Measurements from ENCODE around the gene TNXB. TPM values are rescaled to one million over a fixed set of nuclear protein-coding genes. Genes with fewer than 3 reads are reported as not detected.
A peak's percentile ranks its signal among the peaks of the same experiment; 100 is the strongest.

Gene TNXB
- total RNA-seq, 2 experiments from 2014 or later: 0.43 to 1.2 TPM

DNA sequence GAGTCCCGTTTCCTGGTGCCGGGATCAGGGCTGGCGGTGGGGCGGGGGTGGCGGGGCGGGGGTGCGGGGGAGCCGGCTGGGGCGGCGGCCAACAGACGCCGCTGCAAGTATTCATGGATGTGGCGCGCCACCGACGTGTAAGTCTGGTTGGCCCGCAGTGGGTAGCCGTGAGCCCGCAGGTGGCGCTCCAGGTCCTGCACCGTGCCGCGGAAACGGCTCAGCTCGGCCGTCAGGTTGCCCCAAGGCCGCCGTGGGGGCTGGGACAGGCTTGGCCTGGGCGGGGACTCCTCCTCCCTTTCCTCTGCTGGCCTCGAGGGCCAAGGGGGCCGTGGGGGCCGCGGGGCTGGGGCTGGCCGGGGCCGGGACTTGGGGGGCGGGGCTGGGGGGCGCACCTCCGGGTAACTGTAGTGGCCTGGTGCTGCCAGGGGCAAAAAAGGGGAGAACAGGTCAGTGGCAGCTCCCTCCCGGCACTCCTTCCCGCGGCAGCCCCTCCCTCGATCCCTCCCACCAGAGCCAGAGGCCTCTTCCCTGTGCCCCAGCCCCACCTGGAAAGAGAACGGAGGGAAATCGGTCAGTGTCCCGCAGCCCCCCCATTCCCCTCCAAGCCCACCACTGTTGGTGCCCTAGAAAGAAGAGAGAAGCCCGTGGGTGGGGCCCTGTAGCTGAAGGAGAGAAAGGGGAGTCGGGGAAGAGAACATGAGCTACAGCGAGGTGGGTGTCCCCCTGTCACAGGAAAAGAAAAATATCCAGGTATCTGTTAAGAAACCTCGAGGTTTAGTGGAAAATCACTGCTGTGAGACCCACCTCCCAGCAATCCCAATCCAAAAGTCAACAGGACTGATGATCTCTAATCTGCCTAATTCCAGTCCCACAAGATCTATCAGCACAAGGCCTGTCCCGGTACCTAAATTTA, 21.3 kb downstream of the TNXB start:
- DNase-seq: peak; percentile 79

GRCh38 chr6:32086661-32087573, 22.2 kb downstream of the TNXB start:
- Mint-ChIP-seq H3K4me3 (no peak overlapping the region), H3K9me3 (no peaks in the 10 kb centered on the region), H3K4me1 (peaks cover 11% of the 10 kb centered on the region), H3K27me3 (peaks cover 58% of the 10 kb centered on the region), H3K27ac (no peak overlapping the region), H3K36me3 (no peaks in the 10 kb centered on the region)
- DNase-seq: peak; percentile 55

More for the DNA sequence above, 21.3 kb downstream of the TNXB start:
- H3K27ac Mint-ChIP-seq: no peak overlapping the region
- H3K4me1 Mint-ChIP-seq: peaks cover 11% of the 10 kb centered on the region
- H3K9me3 Mint-ChIP-seq: no peaks in the 10 kb centered on the region
- no peak overlapping the region for H3K4me3 Mint-ChIP-seq
- no peaks in the 10 kb centered on the region for H3K36me3 Mint-ChIP-seq
- peaks cover 62% of the 10 kb centered on the region for H3K27me3 Mint-ChIP-seq

GRCh38 chr6:32085759-32086459, 23.2 kb downstream of the TNXB start:
- no peak for DNase-seq
- Mint-ChIP-seq H3K4me3 (no peak overlapping the region), H3K27ac (no peak overlapping the region), H3K36me3 (no peaks in the 10 kb centered on the region), H3K4me1 (peaks cover 11% of the 10 kb centered on the region), H3K9me3 (no peaks in the 10 kb centered on the region), H3K27me3 (peaks cover 53% of the 10 kb centered on the region)

DNA sequence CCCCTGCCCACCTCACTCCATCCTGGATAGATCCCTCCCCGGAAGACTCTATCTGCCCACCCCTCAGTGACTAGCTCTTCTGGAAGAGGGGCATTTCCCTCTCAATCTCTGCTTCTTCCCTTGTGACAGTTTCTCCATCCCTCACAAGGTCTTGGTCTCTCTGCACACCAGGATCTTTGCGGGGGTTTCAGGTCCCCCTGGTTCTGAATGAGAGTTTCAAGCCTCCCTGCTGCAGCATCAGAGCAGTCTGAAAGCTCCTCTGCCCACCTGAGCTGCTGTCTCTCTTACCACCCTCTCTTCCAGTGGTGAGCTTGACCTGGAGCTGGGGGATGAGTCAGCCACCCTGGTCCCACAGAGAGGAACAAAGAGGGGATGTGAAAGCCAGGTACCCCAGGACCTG, 24.4 kb downstream of the TNXB start:
- no peaks in the 10 kb centered on the region for H3K9me3 Mint-ChIP-seq
- H3K27me3 Mint-ChIP-seq: peaks cover 49% of the 10 kb centered on the region
- H3K4me3 Mint-ChIP-seq: no peak overlapping the region
- peaks cover 11% of the 10 kb centered on the region for H3K4me1 Mint-ChIP-seq
- DNase-seq: no peak
- H3K36me3 Mint-ChIP-seq: no peaks in the 10 kb centered on the region
- no peak overlapping the region for H3K27ac Mint-ChIP-seq

DNA sequence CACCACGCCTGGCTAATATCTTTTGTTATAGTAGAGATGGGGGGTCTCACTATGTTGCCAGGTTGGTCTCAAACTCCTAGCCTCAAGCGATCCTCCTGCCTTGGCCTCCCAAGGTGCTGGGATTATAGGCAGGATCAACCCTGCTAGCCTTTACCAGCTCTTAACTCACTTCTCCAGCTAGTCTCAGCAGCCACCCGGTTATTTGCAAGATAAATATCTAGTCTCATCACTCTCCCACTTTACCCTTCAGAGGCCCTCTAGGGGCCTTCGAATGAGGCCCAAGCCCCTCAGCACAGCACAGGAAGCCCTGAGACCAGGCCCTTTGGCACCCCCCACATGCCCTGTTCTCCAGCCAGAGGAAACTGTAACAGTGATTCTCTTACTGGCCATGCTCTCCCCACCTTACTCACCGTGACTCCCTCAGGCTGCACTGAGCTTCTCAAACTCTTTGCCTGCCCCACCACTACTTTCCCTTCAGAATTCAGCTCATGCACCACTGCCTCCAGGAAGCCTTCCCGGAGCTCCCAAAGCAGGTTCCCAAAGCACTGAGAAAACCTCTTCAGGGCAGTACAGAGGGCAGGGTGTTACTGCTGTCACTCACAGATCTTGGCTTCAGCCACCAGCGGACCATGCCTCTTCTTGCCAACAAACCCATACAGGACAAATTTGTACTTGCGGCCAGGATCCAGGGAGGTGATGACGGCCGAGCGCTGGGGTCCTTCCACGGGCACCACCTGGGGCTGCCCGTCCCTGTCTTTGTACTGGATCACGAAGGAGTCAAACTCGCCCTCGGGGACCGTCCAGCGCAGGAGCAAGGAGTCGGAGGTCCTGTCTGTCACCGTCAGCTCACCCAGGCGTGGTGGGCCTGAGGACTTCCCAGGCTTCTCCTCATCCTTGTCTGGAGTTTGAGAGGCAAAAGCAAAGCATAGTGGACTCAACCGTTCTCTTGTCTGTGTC, 25.0 kb downstream of the TNXB start:
- H3K36me3 Mint-ChIP-seq: no peaks in the 10 kb centered on the region
- H3K27me3 Mint-ChIP-seq: peaks cover 44% of the 10 kb centered on the region
- no peak overlapping the region for H3K4me3 Mint-ChIP-seq
- no peaks in the 10 kb centered on the region for H3K9me3 Mint-ChIP-seq
- H3K27ac Mint-ChIP-seq: no peak overlapping the region
- DNase-seq: no peak
- H3K4me1 Mint-ChIP-seq: peaks cover 11% of the 10 kb centered on the region

DNA sequence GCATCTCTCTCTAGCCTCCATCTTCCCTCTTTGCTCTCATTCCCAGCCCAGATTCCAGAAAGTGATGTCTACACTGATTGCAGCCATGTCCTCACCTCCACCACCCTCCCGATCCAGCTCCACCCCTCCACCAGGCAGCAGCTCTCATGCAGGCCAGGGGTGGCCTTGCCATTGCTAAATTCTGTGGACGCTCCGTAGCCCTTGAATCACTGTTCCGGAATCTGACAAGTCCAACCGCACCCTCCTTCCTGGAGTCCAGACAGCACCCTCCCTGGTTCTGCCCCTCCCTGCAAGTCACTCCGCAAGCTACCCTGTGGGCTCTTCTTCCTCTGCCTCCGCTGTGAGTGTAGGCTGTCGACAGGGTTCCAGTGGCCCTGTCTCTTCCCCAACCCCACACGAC, 26.2 kb downstream of the TNXB start:
- Mint-ChIP-seq H3K27me3 (peaks cover 36% of the 10 kb centered on the region), H3K4me3 (no peak overlapping the region), H3K4me1 (peaks cover 11% of the 10 kb centered on the region), H3K27ac (no peak overlapping the region), H3K36me3 (no peaks in the 10 kb centered on the region), H3K9me3 (no peaks in the 10 kb centered on the region)
- DNase-seq: no peak

DNA sequence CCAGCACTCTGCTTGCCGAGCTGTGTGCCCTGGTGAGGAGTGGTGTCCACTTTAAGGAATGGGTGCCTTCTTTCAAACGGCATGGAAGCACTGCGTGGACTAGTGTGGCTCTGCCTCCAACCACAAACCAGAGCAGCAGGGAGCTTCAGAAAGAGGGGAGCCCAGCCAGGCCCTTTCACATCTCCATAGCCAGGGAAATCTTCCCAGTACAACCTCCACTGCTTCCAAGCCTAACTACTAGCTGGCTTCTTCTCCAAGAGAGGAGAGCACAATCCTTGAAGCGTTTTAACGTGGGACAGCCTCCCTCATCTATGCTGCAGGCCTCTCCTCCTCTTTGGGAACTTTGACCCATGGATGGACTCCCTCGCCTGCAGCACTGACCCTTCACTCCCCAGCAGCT, 26.7 kb downstream of the TNXB start:
- no peak overlapping the region for H3K4me3 Mint-ChIP-seq
- H3K9me3 Mint-ChIP-seq: no peaks in the 10 kb centered on the region
- no peak overlapping the region for H3K27ac Mint-ChIP-seq
- H3K4me1 Mint-ChIP-seq: peaks cover 11% of the 10 kb centered on the region
- H3K27me3 Mint-ChIP-seq: peaks cover 36% of the 10 kb centered on the region
- DNase-seq: no peak
- no peaks in the 10 kb centered on the region for H3K36me3 Mint-ChIP-seq

DNA sequence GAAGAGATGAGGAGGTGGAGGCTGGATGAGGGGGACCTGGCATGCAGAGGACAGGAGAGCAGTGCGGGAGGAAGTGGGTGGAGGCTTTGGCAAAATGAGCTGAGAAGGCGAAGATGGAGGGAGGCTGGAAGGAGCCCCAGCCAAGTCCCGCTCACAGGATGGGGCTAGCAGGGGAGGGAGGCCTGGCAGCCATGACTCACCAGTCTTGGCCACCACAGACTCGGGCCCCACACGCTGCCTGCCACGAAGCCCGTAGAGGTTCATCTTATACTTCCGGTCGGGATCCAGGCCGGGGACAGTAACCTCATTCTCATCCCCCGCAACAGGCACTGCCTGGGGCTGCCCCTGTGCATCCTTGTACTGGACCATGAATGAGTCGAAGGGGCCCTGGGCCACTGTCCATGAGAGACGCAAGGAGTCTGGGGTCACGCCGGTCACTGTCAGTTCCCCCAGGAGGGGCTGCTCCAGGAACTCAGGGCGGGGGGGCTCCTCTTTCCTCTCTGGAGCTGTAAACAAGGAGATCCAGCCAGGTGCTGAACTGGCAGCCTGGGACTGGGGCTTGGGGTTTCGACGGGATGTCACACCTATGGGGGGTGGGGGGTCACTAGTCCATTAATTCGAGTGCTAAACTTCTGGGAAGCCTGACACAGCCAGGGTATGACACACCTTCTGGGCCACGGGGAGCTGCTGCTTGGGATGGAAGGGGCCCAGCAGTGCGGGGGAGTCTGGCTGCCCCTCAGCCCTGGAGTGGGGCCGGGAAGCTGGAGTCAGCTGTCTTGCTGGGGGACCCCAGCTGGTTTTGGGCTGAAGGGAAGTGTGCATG, 27.8 kb downstream of the TNXB start:
- H3K9me3 Mint-ChIP-seq: no peaks in the 10 kb centered on the region
- peaks cover 29% of the 10 kb centered on the region for H3K27me3 Mint-ChIP-seq
- H3K4me3 Mint-ChIP-seq: no peak overlapping the region
- H3K27ac Mint-ChIP-seq: no peak overlapping the region
- H3K36me3 Mint-ChIP-seq: no peaks in the 10 kb centered on the region
- no peak for DNase-seq
- peaks cover 4% of the 10 kb centered on the region for H3K4me1 Mint-ChIP-seq

GRCh38 chr6:32079566-32080290, 29.4 kb downstream of the TNXB start:
- Mint-ChIP-seq H3K4me1 (no peaks in the 10 kb centered on the region), H3K27me3 (peaks cover 15% of the 10 kb centered on the region), H3K27ac (no peak overlapping the region), H3K36me3 (no peaks in the 10 kb centered on the region), H3K9me3 (no peaks in the 10 kb centered on the region), H3K4me3 (no peak overlapping the region)
- no peak for DNase-seq

GRCh38 chr6:32076321-32076809, 32.8 kb downstream of the TNXB start:
- Mint-ChIP-seq H3K27me3 (no peaks in the 10 kb centered on the region), H3K27ac (no peak overlapping the region), H3K9me3 (no peaks in the 10 kb centered on the region), H3K4me1 (no peaks in the 10 kb centered on the region), H3K36me3 (no peaks in the 10 kb centered on the region), H3K4me3 (no peak overlapping the region)
- no peak for DNase-seq

GRCh38 chr6:32075781-32076180, 33.4 kb downstream of the TNXB start:
- H3K27ac Mint-ChIP-seq: no peak overlapping the region
- no peaks in the 10 kb centered on the region for H3K4me1 Mint-ChIP-seq
- H3K27me3 Mint-ChIP-seq: no peaks in the 10 kb centered on the region
- DNase-seq: no peak
- no peaks in the 10 kb centered on the region for H3K9me3 Mint-ChIP-seq
- H3K4me3 Mint-ChIP-seq: no peak overlapping the region
- no peaks in the 10 kb centered on the region for H3K36me3 Mint-ChIP-seq

DNA sequence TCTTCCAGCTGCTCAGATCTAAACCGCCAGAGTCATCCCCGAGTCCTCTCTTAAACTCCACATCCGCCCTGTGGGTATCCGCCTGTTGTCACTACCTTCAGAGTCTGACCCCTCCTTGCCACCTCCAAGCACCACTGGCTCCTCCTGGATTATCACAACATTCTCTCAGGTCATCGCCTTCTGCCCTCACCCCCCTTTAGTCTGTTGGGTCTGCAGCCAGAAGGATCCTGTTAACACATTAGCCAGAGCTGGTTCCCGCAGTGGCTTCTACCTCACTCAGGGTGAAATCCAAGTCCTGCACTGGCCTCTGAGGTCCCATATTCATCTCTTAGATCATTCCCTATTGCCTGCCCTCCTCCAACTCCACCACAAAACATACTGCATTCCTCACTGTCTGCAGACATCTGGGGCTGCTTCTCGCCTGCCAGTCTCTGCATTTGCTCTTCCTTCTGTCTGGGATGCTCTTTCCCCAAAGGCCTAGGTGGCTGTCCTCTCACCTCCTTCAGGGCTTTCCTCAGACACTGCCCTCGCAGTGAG, 34.1 kb downstream of the TNXB start:
- Mint-ChIP-seq H3K4me3 (no peak overlapping the region), H3K9me3 (no peaks in the 10 kb centered on the region), H3K27ac (no peak overlapping the region), H3K4me1 (no peaks in the 10 kb centered on the region), H3K36me3 (no peaks in the 10 kb centered on the region), H3K27me3 (no peaks in the 10 kb centered on the region)
- no peak for DNase-seq

Measured in activated naive CD8-positive, alpha-beta T cell treated with anti-CD3 and anti-CD28 coated beads for 36 hours (primary cell).